NCI-H1105 (cell line): ENCODE data around the gene SCG2.
A peak's percentile ranks its signal among the peaks of the same experiment; 100 is the strongest.

ENCODE experiments used
- DNase-seq: peaks from one replicate; lab custom pipeline; 2025; lab: John Stamatoyannopoulos, UW

SCG2 gene, protein sequence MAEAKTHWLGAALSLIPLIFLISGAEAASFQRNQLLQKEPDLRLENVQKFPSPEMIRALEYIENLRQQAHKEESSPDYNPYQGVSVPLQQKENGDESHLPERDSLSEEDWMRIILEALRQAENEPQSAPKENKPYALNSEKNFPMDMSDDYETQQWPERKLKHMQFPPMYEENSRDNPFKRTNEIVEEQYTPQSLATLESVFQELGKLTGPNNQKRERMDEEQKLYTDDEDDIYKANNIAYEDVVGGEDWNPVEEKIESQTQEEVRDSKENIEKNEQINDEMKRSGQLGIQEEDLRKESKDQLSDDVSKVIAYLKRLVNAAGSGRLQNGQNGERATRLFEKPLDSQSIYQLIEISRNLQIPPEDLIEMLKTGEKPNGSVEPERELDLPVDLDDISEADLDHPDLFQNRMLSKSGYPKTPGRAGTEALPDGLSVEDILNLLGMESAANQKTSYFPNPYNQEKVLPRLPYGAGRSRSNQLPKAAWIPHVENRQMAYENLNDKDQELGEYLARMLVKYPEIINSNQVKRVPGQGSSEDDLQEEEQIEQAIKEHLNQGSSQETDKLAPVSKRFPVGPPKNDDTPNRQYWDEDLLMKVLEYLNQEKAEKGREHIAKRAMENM

DNA sequence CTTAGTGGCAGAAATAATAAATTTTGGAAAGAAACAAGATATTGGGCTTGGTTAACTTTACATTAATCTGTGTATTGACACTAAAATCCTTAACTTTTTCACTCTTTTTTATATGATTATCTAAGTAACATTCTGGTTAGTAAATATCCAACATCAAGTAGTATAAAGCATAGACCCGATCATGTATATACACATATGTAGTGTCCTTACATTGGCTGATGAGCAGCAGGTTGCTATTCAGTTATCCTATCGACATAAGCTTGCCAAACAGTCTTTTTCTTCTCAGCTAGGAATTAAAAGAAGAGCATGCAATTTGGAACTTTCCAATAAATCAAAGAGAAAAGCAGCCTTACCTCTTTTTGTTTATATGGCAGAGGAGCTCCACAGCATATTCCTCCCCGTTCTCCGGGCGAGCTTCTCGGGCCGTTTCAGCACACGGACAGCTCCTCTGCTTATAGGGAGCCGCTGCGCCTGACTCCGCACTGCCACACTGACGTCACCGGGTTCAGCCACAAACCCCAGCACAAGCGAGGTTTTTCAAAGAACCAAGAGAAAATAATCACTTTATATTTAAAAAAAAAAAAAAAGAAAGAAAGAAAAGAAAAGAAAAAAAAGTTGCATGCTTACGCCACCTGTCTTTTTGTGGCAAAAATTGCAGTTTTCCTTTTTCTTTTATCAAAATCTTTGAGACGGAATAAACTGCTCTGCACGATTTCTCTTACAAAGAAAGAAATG lies at the start of gene SCG2:
Gene SCG2, minus strand, starts transcription at position 430 of the 735 bp plus-strand sequence. CDS start 3,079 bp downstream, outside the sequence.
- peak; percentile 58 for DNase-seq

DNA sequence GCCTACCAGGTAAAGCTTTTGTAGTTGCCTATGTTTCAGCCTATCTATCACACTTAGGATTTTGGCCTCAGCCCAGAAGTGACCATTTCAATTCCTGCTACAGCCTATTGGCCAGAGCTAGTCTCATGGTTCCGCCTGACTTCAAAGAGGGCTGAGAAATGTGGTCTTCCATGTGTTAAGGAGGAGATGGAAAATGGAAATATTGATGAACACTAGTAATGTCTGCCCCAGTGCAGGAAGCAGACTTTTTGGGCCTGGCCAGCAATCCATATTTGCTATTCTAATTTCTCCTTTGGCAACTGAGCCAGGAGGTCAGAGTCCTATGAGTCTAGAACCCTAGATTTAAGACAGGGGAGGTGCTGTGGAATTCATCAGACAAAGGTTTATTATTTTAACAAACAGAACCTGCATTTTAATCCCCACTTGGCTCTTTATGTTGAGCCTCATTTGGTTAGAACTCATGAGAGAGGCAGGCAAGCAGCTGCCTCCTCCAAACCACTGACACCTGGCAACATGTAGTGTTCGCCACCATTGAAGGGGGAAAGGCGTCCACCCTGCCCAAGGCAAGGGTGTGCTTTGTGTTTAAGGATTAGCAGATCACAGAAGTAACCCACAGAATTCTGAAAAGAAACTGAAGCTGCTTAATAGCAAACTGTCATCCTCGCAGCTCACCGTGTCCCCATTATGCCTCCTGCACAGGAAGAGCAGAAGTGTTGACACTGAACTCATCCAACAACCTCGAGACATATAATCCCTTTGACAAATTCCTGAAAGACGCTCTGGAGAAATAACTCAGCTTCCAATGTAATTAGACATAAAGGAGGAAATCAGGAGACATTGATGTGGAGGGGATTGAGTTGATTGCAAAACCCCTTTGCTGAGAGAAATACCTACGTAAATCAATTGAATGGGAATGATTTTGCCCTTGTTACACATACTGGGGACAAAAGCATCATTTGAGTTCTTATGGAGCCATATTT lies 47.7 kb upstream of the SCG2 start:
- no peak for DNase-seq

DNA sequence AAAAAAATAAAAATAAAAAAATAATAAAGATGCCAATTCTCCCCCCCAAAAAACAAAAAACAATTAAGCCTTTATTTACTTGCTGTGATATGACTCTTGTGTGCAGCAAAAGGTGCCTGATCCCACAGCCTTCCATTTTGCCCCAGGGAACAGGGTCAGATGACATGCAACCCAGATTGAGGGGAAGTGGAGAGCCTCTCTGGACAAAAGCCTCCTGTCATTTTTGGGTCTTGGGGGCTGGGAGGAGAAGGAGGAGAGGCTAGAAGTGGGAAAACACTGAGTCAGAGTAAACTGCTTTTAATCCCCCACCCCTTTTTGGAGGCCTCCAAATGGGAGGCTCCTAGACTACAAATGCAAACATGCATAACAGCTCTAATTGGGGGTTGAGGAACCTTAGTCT lies 46.6 kb upstream of the SCG2 start:
- no peak for DNase-seq

DNA sequence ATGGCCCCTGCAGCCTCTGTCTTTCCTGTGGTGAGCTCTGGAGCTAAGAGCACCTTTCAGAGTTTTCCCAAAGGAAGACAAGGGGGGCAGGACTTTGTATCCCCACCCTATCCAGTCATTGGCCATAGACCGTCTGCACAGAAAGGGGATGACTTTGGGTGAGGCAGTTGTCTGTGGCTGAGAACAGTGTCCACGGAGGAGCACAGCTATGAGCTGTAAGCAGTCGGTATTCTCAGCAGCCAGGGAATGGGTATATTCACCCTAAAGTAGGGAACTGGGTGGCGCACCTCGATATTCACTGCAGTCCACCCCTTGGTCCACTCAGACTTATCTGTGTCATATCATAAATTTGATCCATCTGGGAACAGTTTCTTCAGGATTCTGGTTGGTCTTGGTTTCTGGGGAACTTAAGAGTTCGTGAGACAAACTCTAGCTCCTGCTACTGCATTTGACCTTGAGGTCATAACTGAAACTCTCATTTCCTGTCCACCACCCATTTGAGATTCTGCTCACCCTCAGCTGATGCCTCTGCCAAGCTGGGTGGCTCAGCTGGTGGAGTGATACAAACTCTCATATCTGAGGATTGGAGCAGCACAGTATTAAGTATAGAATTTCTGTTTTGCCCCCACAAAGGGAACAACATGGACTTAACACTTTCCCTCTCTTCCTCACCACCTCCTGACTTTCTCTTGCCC lies 45.2 kb upstream of the SCG2 start:
- DNase-seq = no peak

DNA sequence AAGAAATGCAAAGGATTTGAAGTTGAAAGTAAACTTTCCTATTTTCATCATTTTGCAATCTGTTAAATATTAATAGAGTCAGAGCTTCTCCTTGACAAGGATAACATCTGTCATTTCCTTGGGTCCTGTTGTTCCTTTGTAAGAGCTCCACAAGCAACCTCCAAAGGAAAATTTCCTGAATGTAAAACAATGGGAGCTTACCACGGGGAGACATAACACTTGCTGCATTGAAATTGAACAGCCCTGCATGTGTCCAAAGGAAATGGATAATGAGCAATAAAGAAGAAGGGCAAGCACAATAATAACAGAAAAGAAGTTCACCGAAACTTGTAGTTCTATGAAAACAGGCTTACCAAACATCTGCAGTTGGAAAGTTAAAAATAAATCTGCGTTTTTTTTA lies 42.0 kb upstream of the SCG2 start:
- DNase-seq = no peak

DNA sequence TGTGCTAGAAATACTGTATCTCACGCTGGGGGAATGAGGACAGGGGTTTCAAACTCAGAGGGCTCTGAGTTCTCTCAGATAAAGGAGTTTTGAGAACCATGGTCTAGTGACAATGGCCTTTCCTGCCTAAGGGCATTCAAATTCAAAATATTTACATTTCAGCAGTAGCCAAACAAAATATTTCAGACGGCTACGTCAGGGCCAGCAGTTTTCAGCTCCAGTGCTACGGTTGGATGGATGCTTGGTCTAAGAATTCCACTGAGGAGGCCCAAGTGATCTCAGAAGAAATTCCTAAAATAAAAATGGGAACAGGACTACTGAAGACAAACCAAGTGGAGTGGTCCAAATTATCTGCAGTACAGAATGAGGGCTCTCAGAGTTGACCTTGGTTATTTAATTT lies 41.1 kb upstream of the SCG2 start:
- no peak for DNase-seq

DNA sequence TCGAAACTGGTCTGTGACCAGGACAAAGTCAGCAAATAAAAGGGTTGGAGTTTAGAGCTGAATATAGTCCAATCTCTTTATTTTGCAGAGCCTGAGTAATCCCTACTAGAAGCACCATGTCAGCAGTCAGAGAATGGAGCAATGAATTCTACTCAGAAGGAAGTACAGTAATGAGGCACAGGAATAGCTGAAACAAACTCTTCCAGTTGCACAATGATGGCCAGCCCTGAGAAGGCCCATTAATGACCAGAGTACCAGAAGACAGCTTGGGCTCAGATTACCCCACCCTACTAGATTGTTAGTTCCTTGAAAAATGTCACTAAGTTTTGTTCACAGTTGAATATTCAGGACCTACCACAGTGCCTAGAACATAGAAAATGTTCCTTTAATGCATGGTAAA lies 40.3 kb upstream of the SCG2 start:
- DNase-seq = no peak

DNA sequence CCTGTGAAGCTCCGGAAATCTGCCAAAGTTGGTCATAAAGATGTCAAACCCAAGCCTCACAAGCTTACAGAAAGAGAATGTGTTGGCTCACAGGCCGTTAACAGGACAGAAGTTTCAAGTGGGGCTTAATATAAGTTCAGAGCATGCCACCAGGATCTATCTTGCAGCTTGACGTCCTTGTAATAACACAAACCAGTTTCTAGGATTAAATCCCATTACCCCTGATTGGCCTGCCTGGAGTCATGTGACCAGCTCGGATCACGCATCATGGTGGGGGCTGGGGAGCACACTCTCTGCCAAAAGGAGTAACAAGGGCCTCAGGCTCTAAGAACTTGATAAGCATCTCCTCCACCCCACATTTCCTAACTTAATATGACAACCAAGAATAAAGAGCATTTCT lies 38.9 kb upstream of the SCG2 start:
- DNase-seq = no peak

DNA sequence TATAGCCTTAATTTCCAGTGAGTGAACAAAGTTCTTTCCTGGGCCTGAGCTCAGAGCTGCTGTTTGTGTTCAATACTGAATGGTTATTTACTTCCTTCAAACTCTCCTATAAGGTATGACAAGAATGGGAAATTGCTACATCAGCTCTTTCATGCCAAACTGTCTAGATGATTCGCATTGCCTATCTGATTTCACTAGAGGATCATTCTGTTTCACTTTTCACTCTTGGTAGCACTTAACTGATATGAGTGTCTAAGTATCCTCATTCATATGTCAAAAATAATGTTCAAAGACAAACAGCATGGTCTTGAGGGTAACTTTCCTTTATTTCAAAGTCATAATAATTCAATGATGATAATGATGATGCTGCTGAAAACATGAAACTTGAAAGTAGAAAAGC lies 32.9 kb upstream of the SCG2 start:
- no peak for DNase-seq

DNA sequence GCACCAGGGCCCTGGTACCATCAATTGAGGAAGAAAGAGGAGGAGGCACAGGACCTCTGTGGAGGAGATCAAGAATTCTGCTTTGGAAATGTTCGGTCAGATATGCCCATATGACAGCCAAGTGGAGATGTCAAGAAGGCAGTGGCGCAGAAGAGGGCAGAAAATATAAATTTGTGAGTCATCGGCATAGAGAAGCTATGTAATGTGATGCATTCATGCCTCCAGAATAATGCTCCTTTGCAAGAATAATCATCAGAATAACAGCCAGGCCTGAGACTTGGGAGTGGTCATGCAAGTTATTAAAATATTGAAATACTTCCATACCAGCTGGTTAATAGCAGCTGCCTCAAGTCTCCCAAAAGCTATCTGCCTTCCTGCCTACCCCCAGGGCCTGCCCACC lies 32.1 kb upstream of the SCG2 start:
- no peak for DNase-seq

DNA sequence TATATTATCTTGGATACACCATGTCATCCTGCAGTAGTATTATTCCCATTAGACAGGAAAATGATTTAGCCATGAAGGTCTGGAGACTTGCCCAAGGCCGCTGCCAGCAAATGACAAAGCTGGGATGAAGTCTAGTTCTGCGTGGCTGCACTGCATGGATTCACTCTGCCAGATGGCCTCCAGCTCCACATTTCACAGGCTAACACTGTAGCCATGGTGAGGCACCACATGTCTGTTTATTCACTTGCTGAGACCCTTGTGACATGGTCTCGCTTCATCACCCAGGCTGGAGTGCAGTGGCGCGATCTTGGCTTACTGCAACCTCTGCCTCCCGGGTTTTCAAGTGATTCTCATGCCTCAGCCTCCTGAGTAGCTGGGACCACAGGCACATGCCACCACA lies 31.5 kb upstream of the SCG2 start:
- DNase-seq = no peak

DNA sequence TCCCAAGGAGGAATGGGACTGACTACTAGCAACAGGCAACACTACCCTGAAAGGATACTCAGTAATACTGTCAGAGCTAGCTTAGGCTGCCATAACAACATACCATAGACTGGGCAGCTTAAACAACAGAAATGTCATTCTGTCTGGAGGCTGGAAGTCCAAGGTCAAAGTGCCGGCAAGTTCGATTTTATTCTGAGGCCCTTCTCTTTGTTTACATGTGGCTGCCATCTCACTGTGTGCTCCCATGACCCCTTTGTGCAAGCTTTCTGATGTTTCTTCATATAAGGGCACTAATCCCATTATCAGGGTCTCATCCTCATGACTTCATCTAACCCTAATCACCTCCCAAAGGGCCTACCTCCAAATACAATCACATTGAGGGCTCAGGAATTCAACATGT lies 30.7 kb upstream of the SCG2 start:
- no peak for DNase-seq

DNA sequence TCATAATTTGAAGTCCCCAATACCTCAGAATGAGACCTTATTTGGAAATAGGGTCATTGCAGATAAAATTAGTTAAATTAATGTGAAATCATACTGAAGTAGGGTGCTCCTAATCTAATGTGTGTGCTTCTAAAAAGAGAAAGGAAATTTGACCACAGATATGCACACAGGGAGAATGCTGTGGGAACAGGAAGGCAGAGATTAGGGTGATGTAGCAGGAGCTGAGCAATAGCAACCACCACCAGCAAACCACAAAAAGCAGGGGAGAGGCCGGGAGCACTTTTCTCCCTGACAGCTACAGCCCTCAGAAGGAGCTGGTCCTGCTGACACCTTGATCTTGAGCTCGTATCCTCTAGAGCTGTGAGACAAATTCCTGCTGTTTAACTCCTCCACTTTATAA lies 24.6 kb upstream of the SCG2 start:
- DNase-seq = no peak

DNA sequence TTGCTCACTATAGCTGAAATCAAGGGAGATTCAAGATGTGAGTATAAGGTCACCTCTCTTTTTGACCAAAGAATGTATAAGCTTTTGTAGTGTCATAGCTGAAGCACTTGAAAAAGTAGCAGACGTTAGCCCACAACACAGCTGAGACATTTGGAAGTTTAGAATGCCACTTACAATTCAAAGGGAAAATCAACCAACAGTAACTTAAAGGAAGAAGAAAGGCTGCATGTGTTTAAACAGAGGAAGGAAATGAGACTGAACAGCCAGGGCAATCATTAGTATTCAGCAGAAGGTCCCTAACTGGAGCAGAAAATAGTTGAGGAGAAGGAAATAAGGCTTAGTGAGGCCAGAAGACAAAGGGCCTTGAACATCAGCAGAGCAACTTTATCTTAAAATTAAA lies 23.5 kb upstream of the SCG2 start:
- no peak for DNase-seq

DNA sequence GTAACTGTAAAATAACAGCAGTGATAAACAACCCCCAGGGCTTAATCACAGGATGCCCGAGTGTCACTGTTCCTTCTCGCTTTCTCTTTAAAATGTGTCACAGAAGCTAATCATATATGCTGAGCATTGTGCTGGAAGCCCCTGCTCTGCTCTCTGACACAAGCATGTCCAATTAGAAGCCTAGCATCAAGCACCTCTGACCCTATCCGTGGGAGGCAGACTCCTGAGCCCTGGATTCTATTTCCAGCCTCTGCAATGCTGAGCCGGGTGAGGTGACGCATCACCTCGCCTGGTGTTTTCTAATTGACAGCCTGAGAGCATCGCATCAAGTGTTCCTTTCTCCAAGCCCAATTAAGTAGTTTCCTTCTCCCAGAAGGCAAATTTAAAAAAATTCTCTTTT lies 19.7 kb upstream of the SCG2 start:
- no peak for DNase-seq

DNA sequence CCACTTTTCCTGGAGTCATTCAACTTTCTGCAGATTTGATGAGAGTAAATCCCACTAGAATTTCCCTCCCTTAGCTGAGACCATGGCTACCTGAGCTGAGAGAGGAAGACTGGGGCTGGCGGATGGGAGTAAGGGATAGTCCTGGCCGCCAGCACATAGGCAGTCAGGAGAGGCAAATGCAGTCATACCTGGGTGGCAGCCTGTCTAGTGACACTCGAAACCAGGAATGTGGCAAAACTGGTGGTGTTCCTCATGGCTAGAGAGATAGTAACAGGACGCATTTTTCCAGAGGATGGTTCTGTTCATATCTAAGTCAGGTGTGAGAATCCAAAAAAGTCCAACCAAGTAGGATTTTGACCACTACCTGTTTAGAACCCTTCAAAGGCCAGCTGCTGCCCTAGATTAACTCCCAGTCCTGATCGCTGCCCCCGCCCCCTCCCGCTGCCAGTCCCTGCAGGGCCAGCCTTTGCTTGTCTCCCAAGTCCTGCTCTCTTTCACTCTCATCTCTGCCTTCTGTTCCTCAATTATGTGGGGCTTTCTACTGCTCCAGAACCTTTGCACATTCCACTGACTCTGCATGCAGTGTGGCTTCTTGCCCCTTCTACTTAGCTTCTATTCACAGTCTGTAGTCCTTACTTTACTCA lies 17.4 kb upstream of the SCG2 start:
- DNase-seq = no peak

DNA sequence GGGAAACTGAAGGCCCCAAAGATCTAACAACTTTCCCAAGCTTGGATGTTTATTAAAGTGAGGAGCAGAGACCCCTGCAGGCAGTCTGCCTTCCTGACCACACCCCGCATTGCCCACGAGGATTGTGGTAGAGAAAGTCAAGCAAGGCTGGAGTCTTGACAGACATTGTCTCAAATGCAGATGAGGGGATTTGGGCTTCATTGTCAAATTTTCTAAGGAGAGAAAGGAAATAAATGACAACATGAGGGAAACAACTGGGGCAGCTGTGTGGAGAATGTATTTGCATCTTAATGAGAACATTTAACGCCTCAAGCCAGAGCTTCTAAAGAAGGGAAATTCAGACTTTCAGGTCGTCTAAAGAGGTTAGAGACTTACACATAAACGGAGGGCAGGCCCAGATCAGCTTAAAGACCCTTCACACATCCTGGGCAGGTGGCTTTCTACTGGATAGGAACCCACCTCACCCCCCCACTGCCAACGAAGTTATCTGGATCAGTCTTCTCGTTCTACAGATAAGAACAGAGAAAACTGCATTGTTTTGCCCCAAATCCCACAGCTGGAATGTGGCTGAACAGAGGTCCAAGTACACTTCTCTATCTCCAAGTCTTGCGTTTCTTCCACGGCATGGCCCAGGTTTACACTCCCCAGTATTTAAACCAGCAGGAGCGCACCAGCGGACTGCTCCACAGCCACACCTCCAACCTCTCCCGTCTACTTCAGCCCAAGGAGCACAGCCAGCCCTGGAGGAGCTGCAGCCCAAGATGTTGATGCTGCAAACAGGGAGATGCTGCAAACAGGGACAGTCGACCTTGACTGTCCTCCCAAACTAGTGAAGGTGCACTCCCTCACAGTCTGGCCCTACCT lies 16.2 kb upstream of the SCG2 start:
- no peak for DNase-seq

DNA sequence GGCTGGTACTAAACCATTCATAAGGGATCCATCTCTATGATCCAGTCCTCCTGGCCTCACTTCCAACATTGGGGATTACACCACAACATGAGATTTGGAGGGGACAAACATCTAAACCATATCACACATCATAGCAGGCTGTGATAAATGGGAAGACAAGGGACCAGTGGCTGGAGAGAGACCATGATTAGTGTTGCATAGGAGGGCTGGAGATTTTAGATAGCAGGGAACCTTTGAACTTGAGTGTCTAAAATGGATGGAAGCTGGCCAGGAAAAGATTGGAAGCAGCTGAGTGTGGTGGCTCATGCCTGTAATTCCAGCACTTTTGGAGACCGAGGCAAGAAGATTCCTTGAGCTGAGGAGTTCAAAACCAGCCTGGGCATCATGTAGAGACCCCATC lies 12.4 kb upstream of the SCG2 start:
- DNase-seq = no peak

DNA sequence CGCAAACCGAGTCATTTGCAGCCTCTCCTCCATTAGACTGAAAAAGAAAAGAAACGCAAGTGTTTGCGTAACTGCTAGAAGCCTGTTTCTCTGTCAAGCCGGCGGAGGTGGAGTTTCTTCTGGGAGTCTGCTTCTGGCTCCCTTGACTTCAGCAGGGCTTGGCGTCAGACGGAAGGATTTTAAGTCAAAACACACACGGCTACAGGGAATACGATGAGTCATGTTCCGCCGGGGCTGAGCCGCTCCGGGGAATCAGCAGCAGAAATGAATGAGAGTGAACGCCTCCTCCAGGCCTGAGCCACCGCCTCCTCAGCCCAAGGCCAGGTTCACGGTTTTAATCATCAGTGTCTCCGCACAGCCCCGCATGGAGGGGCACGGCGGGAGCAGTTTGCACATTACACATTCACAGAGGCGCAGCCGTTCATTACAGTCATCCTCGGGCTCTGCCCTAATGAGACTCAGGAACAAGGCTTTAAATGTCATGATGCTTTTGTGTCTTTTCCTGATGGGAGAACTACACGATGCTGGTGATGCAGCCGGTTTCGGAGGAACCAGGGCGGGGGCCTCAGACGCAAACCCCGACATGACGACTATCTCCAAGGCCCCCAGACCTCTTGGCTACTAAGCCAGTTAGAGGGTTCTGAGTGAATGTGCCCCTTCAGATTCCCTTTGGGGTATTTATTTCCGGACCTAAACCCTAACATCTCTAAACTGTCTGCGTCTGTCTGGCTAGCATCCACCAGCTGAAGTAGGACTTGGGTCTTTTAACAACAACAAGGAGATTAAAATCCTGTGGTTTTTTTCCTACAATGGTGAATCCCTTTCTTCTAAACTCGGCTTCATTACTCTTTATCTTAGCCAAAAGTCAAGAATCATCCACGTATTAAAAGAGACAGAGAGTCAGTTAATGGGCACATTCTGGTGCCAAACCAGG lies 11.1 kb upstream of the SCG2 start:
- DNase-seq = peak; percentile 40
